HepG2 (cell line): ENCODE results near the gene POLA2. TPM values are rescaled to one million over a fixed set of nuclear protein-coding genes. Genes with fewer than 3 reads are reported as not detected.

ENCODE experiments used
- ATAC-seq: fragments of 200-7000 bp; cut with Tn5 transposase; 3 replicates; pipeline ENCODE4 v1.9.1; 2020; ENCODE audit warnings: mild to moderate bottlenecking, moderate library complexity
- BruUV-seq: library from RNA; stranded (reverse); fragments of 400-500 nt; replicated peaks from 2 replicates; lab custom pipeline; 2021; lab: Mats Ljungman, UMichigan
- CTCF ChIA-PET: fragments of 300-600 bp; formaldehyde crosslinking; extraction: SDS; loops from one replicate; lab custom pipeline; 2021; ENCODE audit warnings: low total read pairs, inconsistent platforms, low intra/inter-chr PET ratio; lab: Yijun Ruan, JAX
- POLR2A ChIA-PET: fragments of 350-600 bp; sonication (Branson Sonifier 250); formaldehyde crosslinking; loops from one replicate; lab custom pipeline; 2020; ENCODE audit warnings: antibody characterized with exemption, inconsistent platforms; lab: Yijun Ruan, JAX
- DNase-seq: peaks from one replicate; pipeline ENCODE4 v3.0.0-alpha.2; 2015; ENCODE audit warnings: low spot score
- FAIRE-seq: peaks from 3 replicates; lab custom pipeline; 2011; peaks lifted over from hg19 to GRCh38; lab: Jason Lieb, UNC
- H2AFZ ChIP-seq: one replicate; pipeline ENCODE4 v1.6.1; 2011; ENCODE audit warnings: low read length, inconsistent platforms
- H3K27ac ChIP-seq: fragments of 300-600 bp; 3 replicates; pipeline ENCODE4 v1.8.0; 2011; ENCODE audit warnings: mixed run types, mild to moderate bottlenecking, mixed read lengths, low read length, inconsistent platforms; ENCODE audit not compliant: insufficient read depth; ENCODE audit errors: extremely low read length
- H3K27me3 ChIP-seq, 2 experiments: fragments of 200-600 bp in 1 of 2; 2 replicates in 1 of 2; 3 replicates in 1 of 2; pipeline versions ENCODE4 v1.6.0 to v1.8.0; 2011; ENCODE audit warnings: low read length in 2 of 2, mild to moderate bottlenecking in 2 of 2, moderate library complexity in 2 of 2, inconsistent platforms in 1 of 2; ENCODE audit not compliant: insufficient read depth in 2 of 2, control insufficient read depth in 1 of 2
- H3K36me3 ChIP-seq, 2 experiments: fragments of 200-600 bp in 1 of 2; replicated peaks in 1 of 2; 2 replicates in 1 of 2; 3 replicates in 1 of 2; pipeline versions ENCODE4 v1.5.1 to v1.8.0; 2011; ENCODE audit warnings: low read length in 2 of 2, inconsistent platforms in 1 of 2; ENCODE audit not compliant: insufficient read depth in 2 of 2, control insufficient read depth in 1 of 2
- H3K4me1 ChIP-seq: 2 replicates; pipeline ENCODE4 v1.5.1; 2012; ENCODE audit warnings: low read length, inconsistent platforms; ENCODE audit not compliant: insufficient read depth
- H3K4me2 ChIP-seq: 2 replicates; pipeline ENCODE4 v1.6.0; 2011; ENCODE audit warnings: low read depth, low read length, inconsistent platforms
- H3K4me3 ChIP-seq, 3 experiments: fragments of 200-600 bp in 1 of 3; sonication (generic), shearing (Covaris generic) in 1 of 3; replicated peaks in 1 of 3; 2 replicates each; pipeline ENCODE4 v1.5.1; 2011 to 2016; ENCODE audit warnings: low read length in 3 of 3, inconsistent platforms in 2 of 3, low read depth in 2 of 3, mild to moderate bottlenecking in 2 of 3, control low read depth in 1 of 3, mixed read lengths in 1 of 3; ENCODE audit not compliant: insufficient read depth in 1 of 3
- H3K79me2 ChIP-seq: one replicate; pipeline ENCODE4 v1.6.1; 2011; ENCODE audit warnings: low read length, inconsistent platforms; ENCODE audit not compliant: insufficient read depth
- H3K9ac ChIP-seq: 2 replicates; pipeline ENCODE4 v1.6.0; 2011; ENCODE audit warnings: mild to moderate bottlenecking, low read depth, low read length, inconsistent platforms; ENCODE audit not compliant: insufficient read depth
- H3K9me3 ChIP-seq: 2 replicates; pipeline ENCODE4 v1.5.1; 2012; ENCODE audit warnings: mild to moderate bottlenecking, low read length
- H4K20me1 ChIP-seq: 2 replicates; pipeline ENCODE4 v1.6.0; 2011; ENCODE audit warnings: inconsistent platforms, mild to moderate bottlenecking, low read length, moderate library complexity; ENCODE audit not compliant: insufficient read depth
- AGO2 ChIP-seq: fragments of 200-400 bp; formaldehyde crosslinking; optimal IDR thresholded peaks from 2 replicates; pipeline ENCODE3; 2017; ENCODE audit warnings: mild to moderate bottlenecking, low read depth, low read length, moderate library complexity
- ATF7 ChIP-seq, 2 experiments: fragments of 450-650 bp in 1 of 2; sonication (generic) in 1 of 2; formaldehyde crosslinking in 1 of 2; IDR thresholded peaks; 2 replicates each; pipeline versions ENCODE4 v1.4.0 to v1.6.1; 2016 to 2020; ENCODE audit warnings: antibody characterized with exemption in 1 of 2, mild to moderate bottlenecking in 1 of 2, missing genetic modification reagents in 1 of 2
- KAT2B ChIP-seq: fragments of 150-350 bp; IDR thresholded peaks from 2 replicates; pipeline ENCODE4 v1.6.1; 2014; ENCODE audit warnings: low read depth, low read length, borderline replicate concordance
- ZBTB20 ChIP-seq: sonication (generic); formaldehyde crosslinking; IDR thresholded peaks from 2 replicates; pipeline ENCODE4 v1.8.1; 2023; ENCODE audit warnings: missing genetic modification reagents, low read depth, mild to moderate bottlenecking, borderline replicate concordance
- WGBS: methylation state at CpG from one replicate; pipeline ENCODE4 v1.1.6; 2017; ENCODE audit warnings: low lambda C conversion rate; 5-methylcytosine and 5-hydroxymethylcytosine counted together
- in situ Hi-C: cut with HindIII; loops from 2 replicates; pipeline ENCODE4 v1.10.0; 2017; ENCODE audit warnings: low pct_unique_long_range_greater_than_20kb; ENCODE audit not compliant: extremely low pct_ligation_motif_present
- intact Hi-C: fragments of 100-400 bp; cut with micrococcal nuclease; formaldehyde crosslinking; loops from one replicate; pipeline ENCODE4 v1.10.0; 2022; ENCODE audit not compliant: unreplicated experiment
- polyA plus RNA-seq, 8 experiments: library from polyadenylated mRNA; depleted of rRNA in 3 of 8; stranded (reverse) in 7 of 8; unstranded in 1 of 8; fragments of >200 nt; fragmentation: Illumina TruSeq in 4 of 8; extraction: Trizol in 4 of 8; gene quantifications; 2 replicates each; pipeline versions ENCODE4 v1.2.1 to v1.2.3, GENCODE V29; 2011 to 2016; ENCODE audit warnings: low read depth in 4 of 8, missing spikeins in 1 of 8, mixed read lengths in 1 of 8; ENCODE audit not compliant: insufficient read depth in 1 of 8
- total RNA-seq, 5 experiments: library from RNA; depleted of rRNA; stranded (reverse); fragments of >200 nt; fragmentation: Illumina TruSeq; extraction: Trizol; gene quantifications; 2 replicates each; pipeline ENCODE4 v1.2.3, GENCODE V29; 2016; ENCODE audit warnings: low read depth in 1 of 5

POLA2 gene
- total and polyA plus RNA-seq, 2 of the 13 experiments (the other 11 are each of a cell fraction or from before 2014, with no cell fraction given), result 9.7 to 15.6 TPM

DNA sequence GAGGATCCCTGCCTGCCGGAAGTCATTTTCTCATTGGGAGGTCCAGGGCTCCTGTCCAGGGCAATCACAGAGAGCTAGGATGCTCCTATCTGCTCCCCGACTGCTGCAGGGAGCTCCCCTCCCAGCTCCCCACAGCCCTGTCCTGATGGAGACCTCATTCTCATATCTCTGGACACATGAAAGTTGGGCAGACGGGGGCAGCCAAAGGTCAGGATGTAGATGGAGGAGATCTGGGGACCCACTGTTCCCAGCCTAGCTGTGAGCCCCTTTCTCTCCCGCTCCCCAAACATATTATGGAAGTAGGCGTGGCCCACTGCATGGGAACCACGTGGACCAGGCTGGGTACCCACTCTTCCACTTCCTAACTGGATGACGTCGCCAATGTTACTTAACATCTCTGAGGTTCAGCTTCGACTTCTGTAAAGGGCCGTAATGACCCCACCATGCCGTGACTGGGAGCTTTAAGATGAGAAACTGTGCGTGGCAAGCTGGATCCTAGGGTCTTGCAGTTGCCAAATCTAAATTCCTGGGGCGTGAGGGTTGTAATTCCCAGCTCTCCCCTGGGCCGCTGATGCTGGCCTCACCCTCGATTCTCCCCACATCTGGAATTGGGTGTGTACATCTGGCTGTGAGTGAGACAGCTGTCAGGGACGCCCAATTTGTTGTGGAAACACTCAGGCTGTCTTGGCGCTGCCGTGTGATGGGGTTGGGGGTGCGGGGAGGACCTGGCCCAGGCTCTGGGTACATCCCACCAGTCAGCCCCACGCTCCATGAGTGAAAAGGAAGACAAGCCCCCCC lies 54.7 kb downstream of the POLA2 start:
- Histone ChIP-seq H3K36me3 (peaks cover 2 to 12% of the 10 kb centered on the region in 2 experiments; a peak in 2 of 5 replicates), H3K27me3 (no peaks in the 10 kb centered on the region), H3K27ac (peak overlapping the region; percentile 35), H3K9ac (peak overlapping the region; percentile 44), H3K79me2 (peaks cover 33% of the 10 kb centered on the region), H3K4me2 (peak overlapping the region; percentile 88), H3K9me3 (no peaks in the 10 kb centered on the region), H2AFZ (no peak overlapping the region), H3K4me1 (peaks cover 48% of the 10 kb centered on the region), H4K20me1 (peaks cover 20% of the 10 kb centered on the region; the same call in 1 of the 2 replicates), H3K4me3 (peak overlapping the region in 2 of 3 experiments; percentile 88 to 95; a peak in 4 of 6 replicates)
- no peak for FAIRE-seq
- no peak for ATAC-seq
- BruUV-seq, result no TSS peak
- ChIA-PET POLR2A (interaction anchor here (0.7 to 5.5 kb wide), 9 partner anchors 8 to 181 kb away, joined by 3 to 114 read pairs (median 25); partner anchors contain the start of genes DPF2 and POLA2), CTCF (interaction anchor here (0.7 to 4.6 kb wide), 6 partner anchors 10 to 91 kb away, joined by 3 to 139 read pairs (median 7); no protein-coding TSS in a partner anchor)
- 75% methylated on average over 15 of the region's 20 CpGs for WGBS
- DNase-seq, result no peak
- in situ Hi-C loops, result loop anchor here (5.0 kb wide), 1 partner anchor 39 kb away; no protein-coding TSS in a partner anchor
- TF ChIP-seq KAT2B, result no peak
- TF ChIP-seq ZBTB20, result 0 out of 2 replicates have a peak, but pooled peaks have one; percentile 44
- peak; percentile 93 for TF ChIP-seq ATF7 (IDR thresholded peaks at IDR 0.05)
- TF ChIP-seq ATF7 (CRISPR knock-in tag; IDR thresholded peaks at IDR 0.05), result no peak
- peak; percentile 56 for TF ChIP-seq AGO2
- intact Hi-C loops, result no loop called here
